Lower leg skin (tissue), 4 donors: ENCODE measurements around the gene GRHL1. TPM values are rescaled to one million over a fixed set of nuclear protein-coding genes. Genes with fewer than 3 reads are reported as not detected.

Experiments
- DNase-seq, 2 donors: peaks; one replicate each; pipeline ENCODE4 v3.0.0-alpha.2; 2019; ENCODE audit warnings: low spot score in 2 of 2
- H3K4me3 ChIP-seq: fragments of 200-600 bp; sonication (generic); 2 replicates; pipeline ENCODE4 v1.5.1; 2017; ENCODE audit warnings: mild to moderate bottlenecking, low read depth; ENCODE audit not compliant: poor library complexity, severe bottlenecking
- POLR2A ChIP-seq, 2 donors: fragments of 450-650 bp; IDR thresholded peaks; one replicate each; pipeline ENCODE4 v1.6.1; 2016 to 2017; ENCODE audit warnings: antibody characterized with exemption in 2 of 2, mild to moderate bottlenecking in 1 of 2, moderate library complexity in 1 of 2
- WGBS, 2 donors: methylation state at CpG; one replicate each; pipeline ENCODE4 v1.1.5; 2018; 5-methylcytosine and 5-hydroxymethylcytosine counted together
- intact Hi-C: fragments of 100-400 bp; cut with DNase I; formaldehyde crosslinking; loops from one replicate; pipeline ENCODE4 v1.15.0; 2023; ENCODE audit warnings: low total_unique reads
- total RNA-seq, 4 donors: library from RNA; depleted of rRNA; stranded (reverse); fragments of >200 nt; gene quantifications; one replicate each; pipeline ENCODE4 v1.1.0, GENCODE V29; 2016
- TF ChIP-seq, protein P1 (sequence below), 3 donors: fragments of 450-650 bp; IDR thresholded peaks; one replicate each; pipeline ENCODE4 v1.5.1; 2016; ENCODE audit warnings: antibody characterized with exemption in 3 of 3, mild to moderate bottlenecking in 3 of 3, moderate library complexity in 2 of 3

Gene GRHL1
- total RNA-seq, 4 donors from 2014 or later: 104 to 134 (median 115) TPM

GRCh38 chr2:9965119-9965822, 13.8 kb downstream of the GRHL1 start:
- intact Hi-C loops: no loop called here

GRCh38 chr2:9966491-9967022, 15.1 kb downstream of the GRHL1 start:
- DNase-seq: no peak
- intact Hi-C loops: no loop called here
- TF ChIP-seq, protein P1, sequence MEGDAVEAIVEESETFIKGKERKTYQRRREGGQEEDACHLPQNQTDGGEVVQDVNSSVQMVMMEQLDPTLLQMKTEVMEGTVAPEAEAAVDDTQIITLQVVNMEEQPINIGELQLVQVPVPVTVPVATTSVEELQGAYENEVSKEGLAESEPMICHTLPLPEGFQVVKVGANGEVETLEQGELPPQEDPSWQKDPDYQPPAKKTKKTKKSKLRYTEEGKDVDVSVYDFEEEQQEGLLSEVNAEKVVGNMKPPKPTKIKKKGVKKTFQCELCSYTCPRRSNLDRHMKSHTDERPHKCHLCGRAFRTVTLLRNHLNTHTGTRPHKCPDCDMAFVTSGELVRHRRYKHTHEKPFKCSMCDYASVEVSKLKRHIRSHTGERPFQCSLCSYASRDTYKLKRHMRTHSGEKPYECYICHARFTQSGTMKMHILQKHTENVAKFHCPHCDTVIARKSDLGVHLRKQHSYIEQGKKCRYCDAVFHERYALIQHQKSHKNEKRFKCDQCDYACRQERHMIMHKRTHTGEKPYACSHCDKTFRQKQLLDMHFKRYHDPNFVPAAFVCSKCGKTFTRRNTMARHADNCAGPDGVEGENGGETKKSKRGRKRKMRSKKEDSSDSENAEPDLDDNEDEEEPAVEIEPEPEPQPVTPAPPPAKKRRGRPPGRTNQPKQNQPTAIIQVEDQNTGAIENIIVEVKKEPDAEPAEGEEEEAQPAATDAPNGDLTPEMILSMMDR (IDR thresholded peaks at IDR 0.05): no peak
- TF ChIP-seq POLR2A (IDR thresholded peaks at IDR 0.05): no peak
- no peak overlapping the region for H3K4me3 ChIP-seq
- WGBS, 2 donors: 70 to 78% methylated on average over 3 of the region's 3 CpGs

More at GRCh38 chr2:9965119-9965822, 13.8 kb downstream of the GRHL1 start:
- H3K4me3 ChIP-seq: no peak overlapping the region
- DNase-seq: no peak
- TF ChIP-seq, protein P1 (IDR thresholded peaks at IDR 0.05): no peak
- TF ChIP-seq POLR2A (IDR thresholded peaks at IDR 0.05): no peak
- WGBS, 2 donors: 84 to 88% methylated on average over 8 of the region's 8 CpGs

- TF ChIP-seq POLR2A (IDR thresholded peaks at IDR 0.05): no peak
- TF ChIP-seq, protein P1 (IDR thresholded peaks at IDR 0.05): no peak
- intact Hi-C loops: no loop called here
- H3K4me3 ChIP-seq: no peak overlapping the region
- 77 to 78% methylated on average over 11 of the region's 11 CpGs for WGBS, 2 donors
- no peak for DNase-seq
Measured at GRCh38 chr2:9967053-9967775, 15.7 kb downstream of the GRHL1 start.

DNA sequence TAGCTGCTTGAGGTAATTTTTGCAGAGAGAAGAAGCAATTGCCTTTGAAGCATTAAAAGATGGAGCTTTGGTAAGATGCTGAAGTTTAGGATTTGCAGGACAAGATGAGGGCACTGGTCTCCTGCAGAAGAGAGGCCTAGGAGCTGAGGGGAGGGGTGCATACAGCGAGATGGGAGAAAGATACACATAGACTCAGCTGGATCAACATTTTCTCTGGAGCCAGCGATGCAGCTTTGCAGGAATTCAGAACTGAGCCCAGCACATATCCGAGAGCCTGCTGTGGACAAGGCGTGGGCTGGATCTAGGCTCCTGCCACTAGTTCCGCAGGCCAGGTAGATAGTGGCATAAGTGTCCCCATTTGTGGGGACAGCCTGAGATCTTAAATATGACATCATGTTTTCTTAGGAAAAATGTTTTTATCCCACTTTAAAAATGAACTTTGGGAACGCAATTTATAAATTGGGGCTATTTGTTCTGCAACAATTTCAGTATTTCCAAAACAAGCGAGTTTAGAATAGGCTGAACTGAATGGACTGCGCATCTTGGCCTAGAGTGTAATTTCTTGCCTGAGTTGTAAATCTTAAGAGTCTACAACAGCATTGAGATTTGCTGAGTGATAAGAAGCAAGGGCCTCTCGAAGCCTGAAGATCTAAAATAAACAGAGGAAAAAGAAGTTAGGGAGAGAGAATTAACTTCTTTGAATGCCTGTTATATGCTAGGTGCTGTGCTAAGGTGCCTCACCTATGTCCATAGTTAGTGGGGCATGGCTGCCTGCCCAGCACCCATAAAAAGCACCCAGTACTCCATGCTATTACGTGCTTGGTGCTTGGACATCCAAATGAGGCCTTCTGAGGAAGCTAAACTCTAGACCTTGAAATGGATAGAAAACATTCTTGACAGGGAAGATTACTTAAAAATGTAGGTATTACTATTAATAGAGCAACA, 17.3 kb downstream of the GRHL1 start:
- 91 to 93% methylated on average over 10 of the region's 10 CpGs for WGBS, 2 donors
- TF ChIP-seq, protein P1 (IDR thresholded peaks at IDR 0.05): no peak
- no peak for TF ChIP-seq POLR2A (IDR thresholded peaks at IDR 0.05)
- no peak for DNase-seq
- H3K4me3 ChIP-seq: no peak overlapping the region
- intact Hi-C loops: no loop called here

GRCh38 chr2:9970200-9971044, 18.9 kb downstream of the GRHL1 start:
- intact Hi-C loops: no loop called here
- no peak for DNase-seq
- TF ChIP-seq, protein P1 (IDR thresholded peaks at IDR 0.05): no peak
- TF ChIP-seq POLR2A (IDR thresholded peaks at IDR 0.05): no peak
- no peak overlapping the region for H3K4me3 ChIP-seq
- 55 to 57% methylated on average over 12 of the region's 12 CpGs for WGBS, 2 donors
